Glomerular endothelial cell (primary cell): ENCODE measurements around the gene VEGFB. TPM values are rescaled to one million over a fixed set of nuclear protein-coding genes. Genes with fewer than 3 reads are reported as not detected.

Source experiments
- DNase-seq: peaks from one replicate; pipeline ENCODE4 v3.0.0-alpha.2; 2011; ENCODE audit warnings: low read depth, low spot score; ENCODE audit errors: extremely low read depth
- total RNA-seq: library from RNA; depleted of rRNA; stranded (reverse); fragments of >200 nt; gene quantifications from 2 replicates; pipeline ENCODE4 v1.2.3, GENCODE V29; 2015

VEGFB gene
- total RNA-seq, 1 donor from 2014 or later: 69.2 TPM

DNA sequence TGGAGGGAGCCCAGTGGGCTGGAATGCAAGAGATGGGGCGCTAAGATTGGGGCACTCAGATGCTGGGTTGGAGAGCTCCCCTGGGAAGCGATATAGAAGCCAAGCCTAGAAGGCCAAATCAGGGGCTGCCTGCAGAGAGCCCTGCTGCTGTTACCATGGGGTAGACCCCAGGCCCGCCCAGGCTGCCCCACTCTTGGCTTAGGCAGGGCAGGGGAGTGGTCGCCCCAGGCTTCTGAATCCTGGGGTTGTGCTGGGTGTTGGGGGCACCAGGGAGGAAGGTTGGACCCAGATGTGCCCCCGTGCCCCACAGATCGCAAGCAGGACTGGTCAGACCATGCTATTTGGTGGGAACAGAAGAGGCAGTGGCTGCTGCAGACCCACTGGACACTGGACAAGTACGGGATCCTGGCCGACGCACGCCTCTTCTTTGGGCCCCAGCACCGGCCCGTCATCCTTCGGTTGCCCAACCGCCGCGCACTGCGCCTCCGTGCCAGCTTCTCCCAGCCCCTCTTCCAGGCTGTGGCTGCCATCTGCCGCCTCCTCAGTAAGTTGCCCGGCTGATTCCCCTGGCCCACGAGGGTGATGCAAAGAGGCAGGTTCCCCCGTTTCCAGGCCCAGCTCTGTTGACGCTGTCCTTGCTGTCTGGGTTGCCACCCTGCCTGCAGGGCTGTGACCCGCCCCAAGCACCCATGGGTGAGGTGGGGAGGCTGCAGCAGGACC, 23.9 kb upstream of the VEGFB start:
- DNase-seq: no peak

DNA sequence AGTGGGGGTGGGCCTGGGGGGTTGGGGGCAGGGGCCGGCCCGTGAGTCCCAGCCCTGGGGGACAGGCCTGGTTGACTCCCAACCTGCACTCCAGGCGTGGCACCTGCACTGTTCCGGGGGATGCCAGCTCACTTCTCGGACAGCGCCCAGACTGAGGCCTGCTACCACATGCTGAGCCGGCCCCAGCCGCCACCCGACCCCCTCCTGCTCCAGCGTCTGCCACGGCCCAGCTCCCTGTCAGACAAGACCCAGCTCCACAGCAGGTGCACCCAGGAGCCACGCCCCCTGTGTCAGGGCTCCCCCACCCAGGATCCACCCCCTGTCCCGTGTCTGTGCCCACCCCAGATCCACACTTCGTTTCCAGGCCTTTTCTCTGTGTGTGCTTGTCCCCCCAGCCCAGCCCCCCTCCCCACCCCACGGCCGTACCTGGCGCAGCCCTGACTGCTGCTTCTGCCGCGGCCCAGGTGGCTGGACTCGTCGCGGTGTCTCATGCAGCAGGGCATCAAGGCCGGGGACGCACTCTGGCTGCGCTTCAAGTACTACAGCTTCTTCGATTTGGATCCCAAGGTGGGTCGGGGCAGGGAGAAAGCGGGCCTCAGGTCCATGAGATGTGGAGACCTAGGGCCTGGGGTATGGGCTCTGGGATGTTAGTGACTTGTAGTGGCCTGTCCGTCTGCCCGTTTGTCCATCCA, 23.1 kb upstream of the VEGFB start:
- DNase-seq: no peak

GRCh38 chr11:64216879-64217278, 17.5 kb upstream of the VEGFB start:
- DNase-seq: no peak

- no peak for DNase-seq
Observed at GRCh38 chr11:64218628-64219353, 15.6 kb upstream of the VEGFB start.

DNA sequence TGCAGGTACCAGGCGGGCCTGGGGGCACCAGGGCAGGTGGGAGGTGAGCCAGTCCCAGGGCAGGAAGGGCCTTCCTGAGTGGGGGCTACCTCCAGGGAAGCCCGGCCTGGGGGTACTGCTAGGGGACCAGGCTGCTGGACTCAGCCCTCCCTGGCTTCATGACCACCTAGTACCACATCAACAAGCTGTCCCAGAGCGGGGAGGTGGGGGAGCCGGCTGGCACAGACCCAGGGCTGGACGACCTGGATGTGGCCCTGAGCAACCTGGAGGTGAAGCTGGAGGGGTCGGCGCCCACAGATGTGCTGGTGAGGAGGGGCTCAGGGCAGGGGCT, 15.1 kb upstream of the VEGFB start:
- no peak for DNase-seq

GRCh38 chr11:64219755-64220154, 14.6 kb upstream of the VEGFB start:
- no peak for DNase-seq

DNA sequence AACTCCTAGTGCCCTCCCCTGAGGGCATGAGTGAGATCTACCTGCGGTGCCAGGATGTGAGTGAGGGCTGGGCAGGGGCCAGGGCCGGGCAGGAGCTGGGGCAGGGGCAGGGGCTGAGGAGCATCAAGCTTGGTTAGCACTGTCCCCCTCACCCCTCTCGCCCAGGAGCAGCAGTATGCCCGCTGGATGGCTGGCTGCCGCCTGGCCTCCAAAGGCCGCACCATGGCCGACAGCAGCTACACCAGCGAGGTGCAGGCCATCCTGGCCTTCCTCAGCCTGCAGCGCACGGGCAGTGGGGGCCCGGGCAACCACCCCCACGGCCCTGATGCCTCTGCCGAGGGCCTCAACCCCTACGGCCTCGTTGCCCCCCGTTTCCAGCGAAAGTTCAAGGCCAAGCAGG, 14.1 kb upstream of the VEGFB start:
- no peak for DNase-seq

GRCh38 chr11:64220798-64221197, 13.6 kb upstream of the VEGFB start:
- DNase-seq: no peak

DNA sequence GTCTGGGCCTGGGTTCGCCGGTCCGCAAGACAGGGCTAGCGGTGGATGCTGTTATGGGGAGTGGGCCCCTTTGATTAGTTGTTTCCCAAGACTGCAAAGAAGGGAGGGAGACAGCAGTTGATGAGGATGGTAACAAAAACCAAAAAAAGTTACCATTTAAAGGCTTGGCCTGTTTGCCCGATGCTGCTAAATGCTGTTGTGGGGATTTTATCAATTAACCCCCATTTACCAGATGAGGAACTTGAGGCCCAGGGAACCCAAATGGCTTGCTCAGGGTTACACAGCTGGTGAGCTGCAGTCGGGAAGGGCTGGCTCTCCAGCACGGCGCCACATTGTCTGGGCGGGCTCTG, 11.8 kb upstream of the VEGFB start:
- no peak for DNase-seq

GRCh38 chr11:64223001-64223651, 11.3 kb upstream of the VEGFB start:
- DNase-seq: no peak

DNA sequence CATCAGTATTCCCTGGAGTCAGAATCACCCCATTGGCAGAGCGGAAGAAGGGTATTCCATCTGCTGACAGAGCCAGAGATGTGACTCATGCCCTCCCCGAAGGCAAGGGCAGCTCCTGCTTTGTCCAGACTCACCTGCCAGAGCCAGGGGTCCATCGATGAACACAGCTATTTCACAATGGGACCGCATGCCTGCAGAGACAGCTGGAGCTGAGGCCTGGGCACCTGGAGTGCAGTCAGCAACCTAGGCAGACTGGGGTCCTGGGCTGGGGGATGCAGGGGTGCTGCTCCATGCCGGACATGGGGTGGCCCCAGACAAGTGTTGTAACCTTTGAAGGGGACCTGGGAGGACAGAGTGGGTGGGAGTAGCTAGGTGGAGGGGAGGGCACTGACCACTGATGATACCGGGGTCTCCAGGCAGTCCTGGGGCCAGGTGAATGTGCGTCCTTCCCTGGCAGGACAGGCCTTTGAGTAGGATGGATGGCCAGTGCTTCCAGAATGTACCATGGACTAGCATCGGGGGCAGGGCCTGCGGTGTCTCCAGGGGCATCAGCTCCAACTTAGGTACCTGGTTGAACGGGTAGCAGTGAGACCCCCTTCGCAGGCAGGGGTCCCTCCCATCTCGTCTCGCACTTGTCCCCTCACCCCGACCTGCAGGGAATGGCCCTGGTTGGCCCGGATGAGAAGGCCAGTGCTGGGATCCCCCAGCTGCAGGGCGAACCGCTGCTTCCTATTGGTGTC, 10.1 kb upstream of the VEGFB start:
- no peak for DNase-seq

- DNase-seq: no peak
Observed at GRCh38 chr11:64224891-64225607, 9.3 kb upstream of the VEGFB start.

DNA sequence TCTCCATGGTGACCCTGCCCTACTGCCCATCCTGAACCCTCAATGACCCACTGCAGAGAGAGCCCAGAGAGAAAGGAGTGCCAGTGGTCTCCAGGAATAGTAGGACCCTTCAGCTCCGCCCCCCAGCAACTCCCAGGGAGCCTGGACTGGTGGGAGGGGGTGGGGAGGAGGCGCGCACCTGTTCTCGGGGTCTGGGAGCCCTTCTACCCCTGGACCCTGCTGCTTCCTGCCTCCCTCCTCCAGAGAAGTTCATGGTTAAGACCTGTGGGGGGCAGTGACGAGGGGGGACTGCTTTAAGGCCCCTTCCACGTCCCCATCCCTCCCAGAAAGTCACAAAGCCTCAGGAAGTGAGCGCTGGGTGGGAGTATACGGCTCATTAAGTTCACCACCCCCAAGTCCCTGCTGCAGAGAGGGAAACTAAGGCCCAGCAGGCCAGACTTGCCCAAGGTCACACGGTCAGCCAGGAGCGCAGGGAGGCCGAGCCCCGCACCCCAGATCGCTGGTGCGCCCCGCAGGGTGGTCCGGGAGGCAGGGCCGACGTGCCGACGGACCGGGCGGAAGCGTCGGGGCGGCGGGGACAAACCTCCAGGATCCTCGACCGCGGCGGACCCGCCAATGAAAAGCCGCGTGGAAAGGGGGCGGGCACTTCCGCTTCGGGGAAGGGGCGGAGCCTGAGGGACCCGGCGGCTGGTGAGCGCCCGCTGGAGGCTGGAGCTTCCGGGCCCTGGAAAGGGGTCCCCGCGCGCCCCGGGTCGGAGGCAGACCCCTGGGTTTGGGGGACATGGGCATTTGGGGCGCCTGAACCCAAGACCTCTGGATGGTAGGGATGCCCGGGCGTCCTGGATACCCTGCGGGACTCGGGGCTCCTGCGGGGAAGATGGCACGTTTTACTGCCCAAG, 8.5 kb upstream of the VEGFB start, which contains the start of the genes NUDT22 and TRPT1:
NUDT22 (plus strand) TSS at position 667 of the 899 bp plus-strand sequence. CDS start 379 bp downstream, outside the sequence.
TRPT1 (minus strand) TSS at position 579 of the 899 bp plus-strand sequence; CDS start at position 253, 326 bp downstream.
- DNase-seq: no peak

- DNase-seq: no peak
Observed at GRCh38 chr11:64226507-64227051, 7.8 kb upstream of the VEGFB start.

- no peak for DNase-seq
Observed at GRCh38 chr11:64227405-64227956, 6.9 kb upstream of the VEGFB start.

GRCh38 chr11:64229090-64229743, 5.2 kb upstream of the VEGFB start:
- no peak for DNase-seq

GRCh38 chr11:64229744-64230170, 4.6 kb upstream of the VEGFB start:
- DNase-seq: no peak
